NT2/D1 (cell line): Measurements from ENCODE around the gene NSD1.

ENCODE experiments used
- DNase-seq: peaks from one replicate; pipeline ENCODE4 v3.0.0-alpha.2; 2011; ENCODE audit warnings: low read depth, low spot score
- H3K27me3 ChIP-seq: 2 replicates; pipeline ENCODE4 v1.6.0; 2011; ENCODE audit warnings: mild to moderate bottlenecking; ENCODE audit not compliant: insufficient read length, insufficient read depth
- H3K36me3 ChIP-seq: 2 replicates; pipeline ENCODE4 v1.6.1; 2011; ENCODE audit warnings: mild to moderate bottlenecking, low read length, mixed read lengths; ENCODE audit not compliant: insufficient read depth, insufficient read length
- H3K4me1 ChIP-seq: 2 replicates; pipeline ENCODE4 v1.5.1; 2011; ENCODE audit not compliant: insufficient read depth, insufficient read length
- H3K4me3 ChIP-seq: 2 replicates; pipeline ENCODE4 v1.5.1; 2011; ENCODE audit warnings: low read depth; ENCODE audit not compliant: insufficient read length
- H3K9ac ChIP-seq: 2 replicates; pipeline ENCODE4 v1.6.0; 2011; ENCODE audit warnings: low read depth; ENCODE audit not compliant: insufficient read length
- H3K9me3 ChIP-seq: 2 replicates; pipeline ENCODE4 v1.5.1; 2011; ENCODE audit warnings: mild to moderate bottlenecking, low read length; ENCODE audit not compliant: insufficient read depth
- SUZ12 ChIP-seq: IDR thresholded peaks from 2 replicates; pipeline ENCODE4 v1.6.1; 2011; ENCODE audit not compliant: insufficient read length, insufficient read depth; ENCODE audit errors: extremely low read depth
- YY1 ChIP-seq: IDR thresholded peaks from 2 replicates; pipeline ENCODE4 v1.6.1; 2011; ENCODE audit not compliant: insufficient read length, insufficient read depth
- ZNF274 ChIP-seq: IDR thresholded peaks from 2 replicates; pipeline ENCODE4 v1.6.1; 2011; ENCODE audit warnings: mild to moderate bottlenecking, low read depth, low read length

Gene NSD1

DNA sequence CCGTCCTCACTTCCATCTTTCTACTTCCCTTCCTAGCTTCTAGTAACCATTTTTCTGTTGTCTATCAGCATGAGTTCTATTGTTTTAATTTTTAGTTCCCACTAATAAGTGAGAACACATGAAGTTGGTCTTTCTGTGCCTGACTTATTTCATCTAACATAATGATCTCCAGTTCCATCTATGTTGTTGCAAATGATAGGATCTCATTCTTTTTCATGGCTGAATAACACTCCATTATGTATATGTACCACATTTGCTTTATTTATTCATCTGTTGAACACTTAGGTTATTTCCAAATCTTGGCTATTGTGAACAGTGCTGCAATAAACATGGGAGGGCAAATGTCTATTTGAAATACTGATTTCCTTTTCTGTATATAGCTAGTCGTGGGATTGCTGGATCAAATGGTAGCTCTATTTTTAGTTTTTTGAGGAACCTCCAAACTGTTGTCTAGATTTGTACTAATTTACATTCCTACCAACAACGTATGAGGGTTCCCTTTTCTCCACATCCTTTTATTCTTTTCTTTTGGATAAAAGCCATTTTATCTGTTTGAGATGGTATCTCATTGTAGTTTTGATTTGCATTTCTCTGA is 50.3 kb downstream of the NSD1 start:
- TF ChIP-seq YY1 (no peak), SUZ12 (no peak), ZNF274 (no peak)
- H3K4me3 ChIP-seq, result no peak overlapping the region
- peaks cover 11% of the 10 kb centered on the region for H3K36me3 ChIP-seq
- no peaks in the 10 kb centered on the region for H3K9me3 ChIP-seq
- no peak for DNase-seq
- no peaks in the 10 kb centered on the region for H3K4me1 ChIP-seq
- no peak overlapping the region for H3K9ac ChIP-seq
- no peaks in the 10 kb centered on the region for H3K27me3 ChIP-seq

DNA sequence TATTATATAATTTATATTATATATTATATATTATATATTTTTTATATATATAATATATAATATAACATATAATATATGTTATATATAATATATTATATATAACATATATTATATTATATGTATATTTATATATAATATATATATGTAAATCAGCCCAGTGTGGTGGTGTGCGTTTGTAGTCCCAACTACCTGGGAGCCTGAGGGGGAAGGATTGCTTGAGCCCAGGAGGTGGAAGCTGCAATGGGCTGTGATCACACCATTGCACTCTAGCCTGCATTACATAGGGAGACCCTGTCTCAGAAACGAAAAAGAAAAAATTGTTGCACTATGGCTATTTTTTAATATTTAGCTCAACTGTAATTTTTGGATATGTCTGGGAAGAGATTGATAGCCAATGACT is 52.4 kb downstream of the NSD1 start:
- TF ChIP-seq YY1 (no peak), SUZ12 (no peak), ZNF274 (no peak)
- no peak overlapping the region for H3K9ac ChIP-seq
- no peak for DNase-seq
- no peaks in the 10 kb centered on the region for H3K4me1 ChIP-seq
- H3K36me3 ChIP-seq, result peaks cover 11% of the 10 kb centered on the region
- no peaks in the 10 kb centered on the region for H3K27me3 ChIP-seq
- H3K9me3 ChIP-seq, result no peaks in the 10 kb centered on the region
- H3K4me3 ChIP-seq, result no peak overlapping the region

- H3K4me1 ChIP-seq, result no peaks in the 10 kb centered on the region
Observed at GRCh38 chr5:177186645-177187044, 53.1 kb downstream of the NSD1 start.

GRCh38 chr5:177188775-177189174 is 55.2 kb downstream of the NSD1 start:
- no peaks in the 10 kb centered on the region for H3K27me3 ChIP-seq
- no peaks in the 10 kb centered on the region for H3K9me3 ChIP-seq
- H3K9ac ChIP-seq, result no peak overlapping the region
- no peak overlapping the region for H3K4me3 ChIP-seq
- TF ChIP-seq SUZ12 (no peak), ZNF274 (no peak), YY1 (no peak)
- no peaks in the 10 kb centered on the region for H3K4me1 ChIP-seq
- no peak for DNase-seq
- H3K36me3 ChIP-seq, result peaks cover 13% of the 10 kb centered on the region

More at GRCh38 chr5:177186645-177187044, 53.1 kb downstream of the NSD1 start:
- no peak for DNase-seq
- Histone ChIP-seq H3K9me3 (no peaks in the 10 kb centered on the region), H3K9ac (no peak overlapping the region), H3K36me3 (peaks cover 8% of the 10 kb centered on the region), H3K27me3 (no peaks in the 10 kb centered on the region), H3K4me3 (no peak overlapping the region)
- TF ChIP-seq YY1 (no peak), SUZ12 (no peak), ZNF274 (no peak)

- Histone ChIP-seq H3K4me1 (no peaks in the 10 kb centered on the region), H3K9ac (no peak overlapping the region), H3K4me3 (no peak overlapping the region), H3K36me3 (peaks cover 13% of the 10 kb centered on the region), H3K27me3 (no peaks in the 10 kb centered on the region), H3K9me3 (no peaks in the 10 kb centered on the region)
- DNase-seq, result no peak
- TF ChIP-seq ZNF274, result no peak
- TF ChIP-seq YY1, result no peak
- no peak for TF ChIP-seq SUZ12
Observed at GRCh38 chr5:177189416-177189815, 55.8 kb downstream of the NSD1 start.

DNA sequence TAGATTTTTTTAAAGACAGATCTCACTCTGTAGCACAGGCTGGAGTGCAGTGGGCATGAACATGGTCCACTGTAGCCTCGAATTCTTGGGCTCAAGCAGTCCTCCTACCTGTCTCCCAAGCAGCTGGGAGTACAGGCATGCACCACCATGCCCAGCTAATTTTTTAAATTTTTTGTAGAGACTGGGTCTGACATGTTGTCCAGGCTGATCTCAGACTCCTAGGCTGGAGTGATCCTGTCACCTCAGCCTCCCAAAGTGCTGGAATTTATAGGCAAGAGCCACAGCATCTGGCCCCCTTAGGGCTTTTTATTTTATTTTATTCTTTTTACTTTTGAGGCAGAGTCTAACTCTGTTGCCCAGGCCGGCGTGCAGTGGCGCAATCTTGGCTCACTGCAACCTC is 56.4 kb downstream of the NSD1 start:
- peaks cover 15% of the 10 kb centered on the region for H3K36me3 ChIP-seq

DNA sequence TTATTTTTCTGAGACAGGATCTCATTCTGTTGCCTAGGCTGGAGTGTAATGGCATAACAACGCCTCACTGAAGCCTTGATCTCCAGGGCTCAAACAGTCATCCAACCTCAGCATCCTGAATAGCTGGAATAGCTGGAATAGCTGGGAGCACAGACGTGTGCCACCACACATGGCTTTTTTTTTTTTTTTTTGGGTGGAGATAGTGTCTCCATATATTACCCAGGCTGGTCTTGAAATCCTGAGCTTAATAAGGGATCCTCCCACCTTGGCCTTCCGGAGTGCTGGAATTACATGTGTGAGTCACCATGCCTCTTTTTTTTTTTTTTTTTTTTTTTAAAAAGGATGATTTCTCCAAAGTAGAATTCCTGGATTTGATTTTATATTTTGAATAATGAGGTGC is 60.7 kb downstream of the NSD1 start:
- H3K36me3 ChIP-seq, result peaks cover 35% of the 10 kb centered on the region

More for the DNA sequence above, 56.4 kb downstream of the NSD1 start:
- H3K4me1 ChIP-seq, result no peaks in the 10 kb centered on the region
- no peak for TF ChIP-seq ZNF274
- TF ChIP-seq SUZ12, result no peak
- TF ChIP-seq YY1, result no peak
- no peaks in the 10 kb centered on the region for H3K9me3 ChIP-seq
- H3K9ac ChIP-seq, result no peak overlapping the region
- H3K4me3 ChIP-seq, result no peak overlapping the region
- H3K27me3 ChIP-seq, result no peaks in the 10 kb centered on the region
- no peak for DNase-seq

More for the DNA sequence above, 60.7 kb downstream of the NSD1 start:
- Histone ChIP-seq H3K4me1 (no peaks in the 10 kb centered on the region), H3K9me3 (no peaks in the 10 kb centered on the region), H3K4me3 (no peak overlapping the region), H3K27me3 (no peaks in the 10 kb centered on the region), H3K9ac (no peak overlapping the region)
- no peak for TF ChIP-seq ZNF274
- no peak for TF ChIP-seq SUZ12
- no peak for TF ChIP-seq YY1
- DNase-seq, result peak; percentile 23
